ENCODE results near the gene NT5C1A.

NT5C1A gene

DNA sequence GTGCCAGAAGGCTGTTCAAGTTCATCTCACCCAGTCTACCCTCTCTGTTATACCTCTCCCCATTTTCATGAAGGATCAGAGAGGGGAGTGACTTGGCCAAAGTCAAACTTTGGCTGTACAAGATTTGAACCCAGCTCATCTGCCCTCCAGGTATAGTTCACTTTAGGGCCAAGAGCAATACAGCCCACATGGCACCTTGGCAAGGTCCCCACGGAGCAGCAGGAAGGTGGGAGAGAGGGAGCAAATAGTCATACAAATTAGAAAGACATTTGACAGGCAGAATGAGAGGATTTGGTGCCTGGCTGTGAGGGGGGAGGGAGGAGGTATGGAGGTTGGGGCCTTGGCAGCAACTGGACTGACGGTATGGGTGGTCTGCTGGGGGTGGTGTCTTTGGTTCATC lies 18.3 kb upstream of the NT5C1A start:
- DNase-seq (ENCODE audit: low read depth in 1 of 2, low spot score in 1 of 2), result no peak

DNA sequence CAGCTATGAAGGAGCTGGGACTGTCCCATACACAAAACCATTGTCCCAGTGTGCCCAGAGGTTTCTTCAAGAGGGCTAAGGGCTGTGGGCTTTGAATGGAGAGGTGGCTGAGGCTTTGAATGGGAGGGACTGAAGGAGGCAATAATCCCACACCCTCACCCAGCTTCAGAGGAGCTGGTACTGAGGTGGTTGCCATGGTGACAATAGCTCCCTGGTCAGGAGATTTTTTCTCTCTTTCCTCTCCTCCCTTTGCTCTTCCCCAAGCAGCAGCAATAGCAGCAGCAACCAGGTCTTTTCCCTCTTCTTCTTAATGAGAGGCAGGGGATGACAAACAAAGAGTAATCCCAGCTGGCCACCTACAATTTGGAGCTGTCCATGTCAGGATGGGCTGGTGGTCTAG lies 17.7 kb upstream of the NT5C1A start:
- no peak for DNase-seq (ENCODE audit: low read depth in 1 of 2, low spot score in 1 of 2)

DNA sequence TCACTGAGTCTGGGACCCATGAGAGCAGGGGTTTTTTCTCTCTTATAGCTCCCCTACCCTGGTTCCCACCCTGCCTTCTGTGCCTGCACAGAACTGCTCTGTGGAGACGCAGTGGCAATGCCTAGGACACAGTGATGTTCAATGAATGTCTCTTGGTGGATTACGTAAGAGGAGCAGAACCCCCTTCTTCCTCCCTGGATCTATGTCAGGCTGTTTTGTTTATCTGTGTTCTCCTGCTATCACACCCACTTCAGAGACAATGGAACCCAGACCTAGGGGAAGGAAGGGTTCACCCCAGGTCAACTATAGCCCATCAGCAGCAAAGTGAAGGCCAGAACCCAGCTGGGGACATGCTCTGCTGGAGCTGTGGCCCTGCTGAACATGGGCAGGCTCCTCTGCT lies 17.3 kb upstream of the NT5C1A start:
- DNase-seq (ENCODE audit: low read depth in 1 of 2, low spot score in 1 of 2), result no peak

DNA sequence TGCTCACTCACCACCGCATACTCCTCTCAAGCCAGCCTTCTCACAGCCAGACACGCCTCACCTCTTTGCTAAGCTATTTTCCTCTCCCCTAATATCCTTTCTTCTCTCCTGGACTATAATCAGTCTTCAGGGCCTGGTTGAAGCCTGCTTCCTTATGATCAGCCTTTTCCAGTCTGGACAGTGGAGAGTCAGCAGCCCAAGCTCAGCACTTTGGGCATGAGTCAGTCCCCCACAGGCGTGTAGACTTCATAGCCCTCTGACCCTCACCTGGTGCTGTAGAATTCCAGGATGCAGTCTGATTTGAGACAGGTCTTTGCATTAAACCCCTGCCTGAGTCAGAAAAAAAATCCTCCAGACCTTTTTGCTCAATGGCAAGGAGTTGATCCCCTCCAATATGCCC lies 16.8 kb upstream of the NT5C1A start:
- no peak for DNase-seq (ENCODE audit: low read depth in 1 of 2, low spot score in 1 of 2)

DNA sequence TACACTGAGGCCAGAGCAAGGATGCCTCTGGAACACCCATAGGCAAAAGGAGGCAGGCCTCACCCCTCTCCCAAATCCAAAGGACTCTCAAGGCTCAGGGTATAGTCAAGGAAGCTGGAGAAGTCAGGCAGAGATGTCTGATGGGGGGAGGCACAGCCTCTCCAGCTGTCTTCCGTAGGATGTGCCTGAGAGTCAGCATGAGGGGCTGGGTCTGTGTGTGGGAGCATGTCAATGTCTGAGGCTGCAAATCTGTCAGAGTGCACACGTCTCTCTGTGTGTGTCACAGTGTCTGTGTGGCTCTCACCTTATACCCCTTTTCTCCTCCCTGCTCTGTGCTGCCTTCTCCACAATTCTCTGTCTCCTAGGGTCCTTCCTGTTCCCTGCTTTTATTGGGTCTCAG lies 15.3 kb upstream of the NT5C1A start:
- no peak for DNase-seq (ENCODE audit: low read depth in 1 of 2, low spot score in 1 of 2)

DNA sequence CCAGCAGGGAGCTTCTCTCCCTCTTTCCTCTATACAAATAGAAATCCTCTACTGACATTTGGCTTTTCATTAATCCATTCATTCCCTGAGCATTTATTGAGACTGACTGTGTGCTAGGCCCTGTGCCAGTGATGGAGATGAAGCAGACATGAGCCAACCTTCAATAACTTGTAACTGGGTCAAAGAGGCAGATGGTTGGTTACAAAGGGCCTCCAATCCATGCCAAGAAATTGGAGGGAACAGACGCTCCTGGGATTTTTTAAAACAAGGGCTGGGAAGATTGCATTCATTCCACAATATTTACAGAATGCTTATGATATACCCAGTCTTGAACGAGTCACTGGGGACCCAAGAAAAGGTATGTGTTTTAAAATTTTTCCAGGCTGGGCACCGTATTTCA lies 13.2 kb upstream of the NT5C1A start:
- no peak for DNase-seq (ENCODE audit: low read depth in 1 of 2, low spot score in 1 of 2)

DNA sequence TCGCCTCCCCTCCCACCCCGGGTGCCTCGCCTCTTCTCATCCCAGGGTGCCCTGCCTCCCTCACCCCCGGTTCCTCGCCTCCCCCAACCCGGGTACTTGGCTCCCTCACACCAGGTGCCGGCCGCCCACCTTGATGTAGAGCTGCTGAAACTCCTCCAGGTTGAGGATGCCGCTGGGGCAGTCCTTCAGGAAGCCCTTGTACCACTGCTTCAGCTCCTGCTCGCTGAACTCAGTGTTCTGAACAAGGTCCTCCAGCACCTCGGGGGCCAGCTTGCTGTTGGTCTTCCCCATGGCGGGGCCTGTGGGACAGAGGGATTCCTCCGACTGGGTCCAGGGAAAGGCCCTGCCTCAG lies 12.4 kb upstream of the NT5C1A start:
- DNase-seq (ENCODE audit: low read depth in 1 of 2, low spot score in 1 of 2), result no peak

DNA sequence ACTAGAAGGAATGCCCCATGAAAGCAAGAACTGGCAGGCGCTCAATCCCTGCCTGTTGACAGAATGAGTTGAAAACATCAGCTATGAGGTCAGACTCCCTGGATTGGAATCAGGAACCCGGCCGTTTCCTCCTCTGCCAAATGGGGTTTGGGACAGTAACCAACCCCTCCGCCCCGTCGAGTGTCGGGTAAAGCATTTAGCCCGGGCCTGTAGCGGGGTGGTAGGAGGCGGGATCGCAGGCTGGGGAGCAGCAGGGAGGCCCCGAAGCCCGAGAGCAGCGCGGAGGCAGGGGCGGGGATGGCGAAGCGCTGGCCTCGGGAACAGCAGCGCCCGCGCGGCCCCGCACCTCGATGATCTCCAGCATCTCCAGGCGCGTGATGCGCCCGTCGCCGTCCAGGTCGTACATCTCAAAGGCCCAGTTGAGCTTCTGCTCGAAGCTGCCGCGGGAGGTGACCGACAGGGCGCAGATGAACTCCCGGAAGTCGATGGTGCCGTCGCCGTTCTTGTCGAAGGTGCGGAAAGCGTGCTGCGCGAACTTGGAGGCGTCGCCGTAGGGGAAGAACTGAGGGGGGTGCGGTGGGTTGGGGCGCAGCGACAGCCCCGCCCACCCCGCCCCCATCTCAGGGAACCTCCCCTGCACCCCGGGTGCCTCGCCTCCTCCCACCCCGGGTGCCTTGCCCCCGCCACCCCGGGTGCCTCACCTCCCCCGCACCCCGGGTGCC lies 11.8 kb upstream of the NT5C1A start:
- peak in 1 of 2 donors; percentile 27 for DNase-seq (ENCODE audit: low read depth in 1 of 2, low spot score in 1 of 2)

DNA sequence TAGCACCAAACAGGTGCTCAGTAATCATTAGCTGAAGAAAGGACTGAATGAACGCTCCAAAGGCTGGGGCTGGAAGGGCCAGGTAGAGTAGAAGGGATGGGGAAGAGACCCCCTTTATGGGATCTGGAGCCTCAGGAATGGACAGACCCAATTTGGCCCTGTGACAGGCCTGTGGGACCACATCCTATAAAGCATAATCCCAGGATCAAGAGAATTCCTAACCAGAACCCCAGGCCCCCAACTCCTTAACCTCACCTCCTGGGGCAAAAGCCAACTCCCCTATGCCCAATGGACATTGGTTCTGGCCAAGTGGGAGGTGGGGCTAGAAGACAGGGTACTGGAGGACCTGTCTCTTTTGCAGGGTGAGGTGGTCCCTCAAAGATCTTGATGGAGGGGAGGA lies 10.1 kb upstream of the NT5C1A start:
- DNase-seq (ENCODE audit: low read depth in 1 of 2, low spot score in 1 of 2), result no peak

DNA sequence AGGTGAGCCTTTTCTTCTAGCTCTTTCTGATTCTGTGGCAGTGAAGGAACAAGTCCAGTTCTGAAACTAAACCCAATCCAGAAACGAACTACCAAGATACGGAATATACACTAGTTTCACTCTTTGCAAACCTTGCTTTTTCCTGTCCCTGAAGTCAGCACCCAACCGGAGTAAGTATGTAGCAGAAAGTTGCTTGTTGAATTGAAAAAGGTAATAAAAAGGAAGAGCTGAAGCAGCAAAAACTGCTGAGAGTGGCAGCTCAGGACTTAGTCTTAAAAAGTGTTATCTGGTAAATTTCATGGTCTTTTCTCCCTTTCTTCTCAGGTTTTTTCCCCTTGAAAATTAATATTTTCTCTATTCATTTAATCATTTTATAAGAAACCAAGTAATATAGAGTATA lies 9.4 kb upstream of the NT5C1A start:
- no peak for DNase-seq (ENCODE audit: low read depth in 1 of 2, low spot score in 1 of 2)

DNA sequence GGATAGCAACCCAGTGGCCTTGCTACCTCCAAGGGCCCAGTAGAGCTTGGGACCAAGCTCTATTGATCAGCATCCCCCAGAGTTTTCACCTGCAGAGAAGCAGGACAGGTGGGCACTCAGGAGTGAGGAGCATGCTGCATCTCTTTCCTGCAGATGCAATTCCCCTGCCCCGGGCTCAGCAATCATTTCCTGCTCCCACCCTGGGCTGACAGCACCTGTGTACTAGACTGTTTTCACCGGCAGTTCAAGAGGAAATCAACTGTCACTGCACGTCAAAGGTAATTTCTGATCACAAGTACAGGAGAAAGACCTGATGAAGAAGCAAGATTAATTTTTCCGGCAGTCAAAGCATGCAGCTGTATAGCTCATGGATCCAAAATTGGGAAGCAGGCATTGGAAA lies 8.8 kb upstream of the NT5C1A start:
- DNase-seq (ENCODE audit: low read depth in 1 of 2, low spot score in 1 of 2), result no peak

DNA sequence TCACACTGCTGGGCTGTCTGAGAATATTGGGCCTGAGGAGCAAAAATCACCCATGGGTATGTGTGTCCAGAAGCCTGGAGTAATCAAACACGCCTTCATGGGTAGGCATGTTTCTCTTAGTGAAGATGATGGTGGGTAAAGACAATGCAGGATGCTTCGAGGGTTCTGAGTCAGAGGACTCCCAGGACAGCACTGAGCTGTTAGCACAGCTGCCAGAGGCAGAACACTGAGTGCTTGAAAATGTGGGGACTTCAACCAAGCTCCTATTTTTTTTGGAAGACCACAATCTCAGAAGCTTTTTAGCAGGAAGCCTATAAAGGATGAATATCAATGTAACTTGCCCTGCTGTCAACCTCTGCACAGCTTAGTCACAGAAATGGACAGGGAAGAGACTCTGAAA lies 7.9 kb upstream of the NT5C1A start:
- DNase-seq (ENCODE audit: low read depth in 1 of 2, low spot score in 1 of 2), result no peak

DNA sequence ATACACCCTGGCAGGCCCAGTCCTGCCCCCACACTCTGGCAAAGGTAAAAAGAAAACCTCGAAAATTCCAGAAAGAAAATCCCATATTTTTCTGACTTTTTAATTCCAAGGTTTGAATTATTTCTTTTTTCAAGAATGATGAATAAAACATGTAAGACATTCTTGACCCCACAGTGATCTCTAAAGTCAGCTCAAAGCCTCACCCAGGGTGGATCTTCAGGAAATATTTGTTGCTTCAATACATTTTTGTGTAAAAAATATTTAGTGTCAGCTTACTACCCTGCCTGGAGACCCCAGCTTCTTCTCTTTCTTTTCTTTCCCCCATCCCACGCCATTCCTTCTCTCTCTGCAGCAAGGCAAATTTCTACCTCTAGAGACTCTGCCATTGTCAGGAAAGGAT lies 7.0 kb upstream of the NT5C1A start:
- no peak for DNase-seq (ENCODE audit: low read depth in 1 of 2, low spot score in 1 of 2)

DNA sequence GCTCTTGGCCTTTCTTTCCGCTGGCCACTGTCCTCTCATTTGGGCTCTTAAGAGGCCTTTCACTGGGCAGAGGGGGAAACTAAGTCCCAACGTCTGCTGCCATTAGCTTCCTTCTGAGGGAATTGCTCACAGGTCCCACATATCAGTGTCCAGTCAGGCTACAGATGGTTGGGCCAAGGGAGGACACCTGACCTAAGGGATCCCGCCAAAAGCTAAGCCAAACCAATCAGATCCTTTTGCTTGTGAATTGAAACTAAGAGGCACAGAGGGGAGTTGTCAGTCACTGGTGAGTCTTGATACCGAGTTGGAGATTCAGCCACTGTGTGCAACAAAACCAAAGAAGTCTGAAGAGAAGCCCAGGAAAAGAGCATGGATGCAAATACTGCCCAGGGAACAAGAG lies 5.7 kb upstream of the NT5C1A start:
- no peak for DNase-seq (ENCODE audit: low read depth in 1 of 2, low spot score in 1 of 2)

DNA sequence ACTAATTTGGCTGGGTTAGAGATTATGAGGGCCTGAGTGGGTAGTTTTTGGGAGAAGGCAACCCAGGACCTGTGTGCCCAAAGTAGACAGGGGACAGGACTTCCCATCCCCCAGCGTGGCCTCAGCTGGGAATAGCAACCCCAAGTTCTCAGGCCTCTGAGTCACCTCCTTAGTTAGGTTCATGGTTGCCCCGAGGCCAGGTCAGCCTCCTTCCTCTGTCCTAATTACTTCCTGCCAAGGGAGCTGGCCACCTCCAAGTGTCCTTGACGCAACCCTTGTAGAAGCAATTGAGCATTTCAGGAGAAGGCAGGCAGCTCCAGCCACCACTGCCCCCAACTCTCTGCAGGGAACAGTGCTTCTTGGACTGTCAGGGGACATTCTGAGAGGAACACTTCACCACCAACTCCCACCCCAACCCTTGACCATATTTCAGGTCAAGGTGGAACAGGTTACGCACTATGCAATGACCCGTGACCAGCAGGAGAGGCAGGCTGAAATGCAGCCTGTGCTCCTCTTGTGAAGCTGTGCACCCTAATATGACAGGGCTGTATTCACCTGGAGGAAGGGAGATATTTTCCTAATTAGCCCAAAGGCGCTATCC lies 5.1 kb upstream of the NT5C1A start:
- DNase-seq (ENCODE audit: low read depth in 1 of 2, low spot score in 1 of 2), result no peak

DNA sequence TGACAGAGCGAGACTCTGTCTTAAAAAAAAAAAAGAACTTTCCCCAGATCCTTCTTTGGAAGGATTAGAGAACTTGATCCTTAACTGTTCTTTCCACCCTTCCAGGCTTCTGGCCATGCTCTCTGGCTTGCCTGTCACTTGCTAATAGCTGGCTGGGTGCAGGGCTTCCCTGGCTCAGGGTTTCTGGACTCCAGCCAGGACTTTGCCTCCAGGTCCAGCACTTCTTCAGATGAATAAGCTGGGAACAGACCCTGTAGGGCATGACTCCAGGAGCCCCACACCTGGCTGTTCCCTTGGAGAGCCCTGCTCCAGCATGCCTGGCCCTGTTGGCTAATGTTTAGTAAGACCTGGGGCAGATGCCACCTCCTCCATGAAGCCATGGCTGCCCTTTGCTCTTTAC lies 3.3 kb upstream of the NT5C1A start:
- no peak for DNase-seq (ENCODE audit: low read depth in 1 of 2, low spot score in 1 of 2)

DNA sequence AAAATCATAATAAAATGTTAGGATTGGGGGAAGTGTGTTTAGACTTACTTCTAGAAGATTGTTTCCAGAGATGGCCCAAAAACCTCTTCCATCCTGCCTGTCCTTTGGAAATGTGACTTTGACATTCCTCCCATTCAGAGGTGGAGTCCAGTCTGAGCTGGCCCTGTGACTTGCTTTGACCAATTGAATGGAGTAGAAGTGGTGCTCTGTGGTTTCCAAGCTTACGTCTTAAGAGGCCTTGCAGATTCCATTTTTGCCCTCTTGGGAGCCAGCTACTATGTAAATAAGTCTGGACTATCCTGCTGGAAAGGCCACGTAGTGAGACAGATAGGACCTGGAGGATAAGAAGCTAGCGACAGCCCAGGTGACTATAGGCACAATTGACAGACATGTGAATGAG lies 1.3 kb upstream of the NT5C1A start:
- no peak for DNase-seq (ENCODE audit: low read depth in 1 of 2, low spot score in 1 of 2)

DNA sequence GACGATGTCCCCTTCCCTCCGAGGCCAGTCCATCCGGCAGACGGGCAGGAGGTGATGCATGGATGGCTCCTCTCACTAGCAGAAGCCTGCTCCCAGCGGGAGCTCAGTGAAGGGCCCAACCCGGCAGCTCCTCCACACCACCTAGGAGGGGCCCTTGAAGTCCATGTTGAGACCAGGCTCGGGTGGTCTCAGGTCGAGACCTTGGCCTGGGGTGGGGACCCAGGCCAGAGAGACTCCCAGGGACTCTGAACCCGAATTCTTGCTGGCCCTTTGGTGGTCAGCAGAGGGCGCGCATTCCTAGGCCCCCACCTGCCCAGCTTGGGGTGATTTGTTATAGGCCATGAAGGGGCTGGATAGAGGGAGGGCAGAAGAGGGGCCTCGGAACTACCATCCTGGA lies 642 bp upstream of the NT5C1A start:
- no peak for DNase-seq (ENCODE audit: low read depth in 1 of 2, low spot score in 1 of 2)

DNA sequence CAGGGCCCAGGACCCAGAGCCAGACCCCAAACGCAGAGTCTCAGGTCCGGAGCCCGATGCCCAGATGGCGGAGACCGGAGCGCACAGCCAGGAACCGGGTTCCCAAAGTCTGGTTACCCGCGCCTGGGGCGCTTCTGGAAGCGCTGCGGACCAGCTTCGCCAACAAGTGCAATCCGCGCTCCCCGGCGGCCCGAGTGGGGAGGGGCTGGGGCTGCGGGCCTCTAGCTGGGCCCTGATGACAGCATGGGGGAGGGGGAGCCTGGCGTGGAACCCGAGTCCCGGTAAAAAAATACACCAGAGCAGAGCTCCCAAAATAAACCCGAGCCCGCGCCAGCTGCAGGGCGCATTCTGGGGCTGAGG lies 494 bp downstream of the NT5C1A start:
- no peak for DNase-seq (ENCODE audit: low read depth in 1 of 2, low spot score in 1 of 2)

DNA sequence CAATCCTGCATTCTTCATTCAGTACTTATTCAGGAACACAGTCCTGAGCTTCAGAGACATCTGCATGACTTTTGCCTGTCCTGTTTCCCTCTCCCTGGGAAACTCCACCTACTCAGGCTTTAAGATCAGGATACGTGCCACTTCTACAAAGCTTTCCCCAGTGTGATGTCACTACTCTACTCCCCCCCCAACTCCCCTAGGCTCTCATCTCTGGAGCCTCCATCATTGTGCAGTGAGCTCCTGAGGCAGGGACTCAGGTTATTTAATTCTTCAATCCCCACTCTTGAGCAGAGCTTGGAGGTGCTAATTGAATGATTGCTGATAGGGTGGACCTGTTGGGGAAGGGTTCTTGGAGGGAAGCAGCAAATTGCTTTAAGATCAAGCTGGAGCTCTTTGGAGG lies 1.2 kb downstream of the NT5C1A start:
- no peak for DNase-seq (ENCODE audit: low read depth in 1 of 2, low spot score in 1 of 2)

DNA sequence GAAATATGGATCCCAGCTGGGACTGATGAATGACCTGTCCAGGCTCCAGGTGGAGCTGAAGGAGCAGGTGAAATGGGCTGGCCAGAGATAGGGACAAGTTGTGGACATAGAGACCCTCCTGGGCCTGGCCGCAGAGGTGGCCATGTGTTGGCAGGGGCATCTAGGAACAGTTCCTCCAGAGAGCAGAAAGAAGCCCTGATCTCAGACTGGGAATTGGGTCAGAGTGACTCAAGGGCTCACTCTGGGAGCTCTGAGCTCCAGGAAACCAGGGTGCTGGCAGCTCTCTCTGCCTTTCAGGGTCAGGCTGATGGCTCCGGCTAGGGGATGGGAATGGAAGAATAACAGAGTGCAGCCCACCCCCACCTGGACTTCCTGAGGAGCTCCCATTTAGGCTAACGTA lies 3.0 kb downstream of the NT5C1A start:
- no peak for DNase-seq (ENCODE audit: low read depth in 1 of 2, low spot score in 1 of 2)

DNA sequence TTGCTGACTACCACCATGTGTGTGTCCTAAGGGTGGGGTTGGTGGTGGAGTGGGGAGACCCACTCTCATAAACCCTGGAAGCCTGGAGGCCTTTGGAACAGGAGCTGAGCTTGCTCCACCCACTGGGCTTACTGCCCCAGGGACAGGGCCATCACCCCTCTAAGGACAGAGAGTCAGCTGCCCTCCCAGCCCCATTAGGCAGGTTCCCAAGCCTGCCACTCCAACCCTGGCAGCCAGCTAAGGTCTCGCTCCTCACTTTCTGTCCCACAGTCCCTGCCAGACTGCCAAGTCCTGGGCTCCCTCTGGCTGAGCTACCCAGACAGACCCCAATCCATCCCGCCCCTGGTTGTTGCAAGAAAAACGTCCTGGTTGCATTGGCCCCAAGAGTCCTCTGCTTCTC lies 3.8 kb downstream of the NT5C1A start:
- DNase-seq (ENCODE audit: low read depth in 1 of 2, low spot score in 1 of 2), result no peak

DNA sequence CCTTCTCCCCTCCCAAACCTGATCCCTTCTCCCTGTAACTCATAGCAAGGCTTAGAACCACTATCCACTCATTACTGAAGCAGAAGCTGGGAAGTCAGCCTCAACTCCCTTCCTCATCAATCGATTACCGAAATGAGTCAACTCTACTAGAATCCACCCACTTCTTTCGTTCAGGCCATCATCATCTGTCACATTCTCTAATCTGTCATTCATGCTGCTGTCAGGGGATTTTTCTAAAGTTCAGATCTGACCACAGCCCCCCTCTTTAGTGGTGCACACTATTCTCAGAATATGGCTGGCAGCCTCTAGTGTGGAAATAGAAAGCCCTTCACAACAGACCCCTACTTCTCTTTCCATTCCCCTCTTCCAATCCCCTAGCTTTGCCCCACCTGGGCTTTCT lies 5.1 kb downstream of the NT5C1A start:
- DNase-seq (ENCODE audit: low read depth in 1 of 2, low spot score in 1 of 2), result no peak

DNA sequence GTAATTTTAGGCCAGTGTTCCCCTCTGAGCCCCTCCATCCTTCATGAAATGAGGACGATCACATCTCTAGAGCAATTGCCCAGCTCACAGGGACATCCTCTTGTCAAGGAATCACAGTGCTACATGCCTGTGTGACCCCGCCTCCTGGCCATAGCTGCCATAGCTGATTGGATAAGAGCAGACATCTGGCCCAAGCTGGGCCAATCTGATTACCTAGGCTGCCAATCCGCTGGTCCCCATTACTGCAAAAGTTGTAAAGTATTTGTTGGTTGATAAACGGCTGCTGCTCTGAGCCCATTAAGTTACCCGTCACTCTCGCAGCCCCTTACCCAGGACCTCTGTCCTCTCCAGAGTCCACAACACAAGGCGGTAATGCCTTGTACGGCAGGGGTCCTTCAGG lies 8.3 kb downstream of the NT5C1A start:
- no peak for DNase-seq (ENCODE audit: low read depth in 1 of 2, low spot score in 1 of 2)
